ENCODE measurements around the gene ECSIT.

The ECSIT gene

GRCh38 chr19:11554160-11554559 lies 25.2 kb upstream of the ECSIT start:
- no peak for TF ChIP-seq GATA3 (IDR thresholded peaks at IDR 0.05; ENCODE audit: low read depth, low read length)
- no peak for TF ChIP-seq GATA2 (IDR thresholded peaks at IDR 0.05; ENCODE audit: low read depth, low read length)

- no peak for TF ChIP-seq GATA3 (IDR thresholded peaks at IDR 0.05; ENCODE audit: low read depth, low read length)
- TF ChIP-seq GATA2 (IDR thresholded peaks at IDR 0.05; ENCODE audit: low read depth, low read length), result no peak
Measured at GRCh38 chr19:11552666-11553372, 23.9 kb upstream of the ECSIT start.

GRCh38 chr19:11551603-11552235 lies 22.8 kb upstream of the ECSIT start:
- no peak for TF ChIP-seq GATA3 (IDR thresholded peaks at IDR 0.05; ENCODE audit: low read depth, low read length)
- TF ChIP-seq GATA2 (IDR thresholded peaks at IDR 0.05; ENCODE audit: low read depth, low read length), result no peak

GRCh38 chr19:11550265-11550664 lies 21.3 kb upstream of the ECSIT start:
- TF ChIP-seq GATA2 (IDR thresholded peaks at IDR 0.05; ENCODE audit: low read depth, low read length) (no peak), GATA3 (IDR thresholded peaks at IDR 0.05; ENCODE audit: low read depth, low read length) (no peak)

GRCh38 chr19:11549386-11549953 lies 20.5 kb upstream of the ECSIT start:
- TF ChIP-seq GATA3 (IDR thresholded peaks at IDR 0.05; ENCODE audit: low read depth, low read length) (no peak), GATA2 (IDR thresholded peaks at IDR 0.05; ENCODE audit: low read depth, low read length) (no peak)

GRCh38 chr19:11547929-11548700 lies 19.2 kb upstream of the ECSIT start:
- TF ChIP-seq GATA3 (IDR thresholded peaks at IDR 0.05; ENCODE audit: low read depth, low read length) (no peak), GATA2 (IDR thresholded peaks at IDR 0.05; ENCODE audit: low read depth, low read length) (no peak)

- TF ChIP-seq GATA3 (IDR thresholded peaks at IDR 0.05; ENCODE audit: low read depth, low read length) (no peak), GATA2 (IDR thresholded peaks at IDR 0.05; ENCODE audit: low read depth, low read length) (no peak)
Measured at GRCh38 chr19:11541238-11541637, 12.3 kb upstream of the ECSIT start.

GRCh38 chr19:11540645-11541044 lies 11.7 kb upstream of the ECSIT start:
- no peak for TF ChIP-seq GATA3 (IDR thresholded peaks at IDR 0.05; ENCODE audit: low read depth, low read length)
- TF ChIP-seq GATA2 (IDR thresholded peaks at IDR 0.05; ENCODE audit: low read depth, low read length), result no peak

GRCh38 chr19:11539495-11540365 lies 10.8 kb upstream of the ECSIT start:
- TF ChIP-seq GATA3 (IDR thresholded peaks at IDR 0.05; ENCODE audit: low read depth, low read length) (no peak), GATA2 (IDR thresholded peaks at IDR 0.05; ENCODE audit: low read depth, low read length) (no peak)

GRCh38 chr19:11538232-11539036 lies 9.5 kb upstream of the ECSIT start, which contains the start of gene CNN1:
Gene CNN1 (plus strand): TSS chr19:11538851. CDS start chr19:11538928, 77 bp downstream.
- TF ChIP-seq GATA2 (IDR thresholded peaks at IDR 0.05; ENCODE audit: low read depth, low read length) (no peak), GATA3 (IDR thresholded peaks at IDR 0.05; ENCODE audit: low read depth, low read length) (no peak)

- TF ChIP-seq GATA2 (IDR thresholded peaks at IDR 0.05; ENCODE audit: low read depth, low read length) (no peak), GATA3 (IDR thresholded peaks at IDR 0.05; ENCODE audit: low read depth, low read length) (no peak)
Measured at GRCh38 chr19:11535792-11536595, 7.1 kb upstream of the ECSIT start.

- TF ChIP-seq GATA3 (IDR thresholded peaks at IDR 0.05; ENCODE audit: low read depth, low read length) (no peak), GATA2 (IDR thresholded peaks at IDR 0.05; ENCODE audit: low read depth, low read length) (no peak)
Measured at GRCh38 chr19:11534948-11535347, 6.0 kb upstream of the ECSIT start.
